Measurements from ENCODE around the gene RHOB. TPM values are rescaled to one million over a fixed set of nuclear protein-coding genes. Genes with fewer than 3 reads are reported as not detected.

Gene RHOB
- total RNA-seq, 1 donor from 2014 or later: 1,033 TPM

- DNase-seq (ENCODE audit: low read depth): no peak
Observed at GRCh38 chr2:20436716-20437470, 10.0 kb upstream of the RHOB start.

GRCh38 chr2:20438334-20439192 lies 8.3 kb upstream of the RHOB start:
- DNase-seq (ENCODE audit: low read depth): peak; percentile 90

GRCh38 chr2:20439193-20439475 lies 7.7 kb upstream of the RHOB start:
- peak; percentile 41 for DNase-seq (ENCODE audit: low read depth)

- no peak for DNase-seq (ENCODE audit: low read depth)
Observed at GRCh38 chr2:20439503-20439902, 7.4 kb upstream of the RHOB start.

- no peak for DNase-seq (ENCODE audit: low read depth)
Observed at GRCh38 chr2:20440001-20440560, 6.8 kb upstream of the RHOB start.

- DNase-seq (ENCODE audit: low read depth): peak; percentile 99
Observed at GRCh38 chr2:20443276-20443920, 3.5 kb upstream of the RHOB start.

- peak; percentile 68 for DNase-seq (ENCODE audit: low read depth)
Observed at GRCh38 chr2:20444101-20444992, 2.5 kb upstream of the RHOB start.

DNA sequence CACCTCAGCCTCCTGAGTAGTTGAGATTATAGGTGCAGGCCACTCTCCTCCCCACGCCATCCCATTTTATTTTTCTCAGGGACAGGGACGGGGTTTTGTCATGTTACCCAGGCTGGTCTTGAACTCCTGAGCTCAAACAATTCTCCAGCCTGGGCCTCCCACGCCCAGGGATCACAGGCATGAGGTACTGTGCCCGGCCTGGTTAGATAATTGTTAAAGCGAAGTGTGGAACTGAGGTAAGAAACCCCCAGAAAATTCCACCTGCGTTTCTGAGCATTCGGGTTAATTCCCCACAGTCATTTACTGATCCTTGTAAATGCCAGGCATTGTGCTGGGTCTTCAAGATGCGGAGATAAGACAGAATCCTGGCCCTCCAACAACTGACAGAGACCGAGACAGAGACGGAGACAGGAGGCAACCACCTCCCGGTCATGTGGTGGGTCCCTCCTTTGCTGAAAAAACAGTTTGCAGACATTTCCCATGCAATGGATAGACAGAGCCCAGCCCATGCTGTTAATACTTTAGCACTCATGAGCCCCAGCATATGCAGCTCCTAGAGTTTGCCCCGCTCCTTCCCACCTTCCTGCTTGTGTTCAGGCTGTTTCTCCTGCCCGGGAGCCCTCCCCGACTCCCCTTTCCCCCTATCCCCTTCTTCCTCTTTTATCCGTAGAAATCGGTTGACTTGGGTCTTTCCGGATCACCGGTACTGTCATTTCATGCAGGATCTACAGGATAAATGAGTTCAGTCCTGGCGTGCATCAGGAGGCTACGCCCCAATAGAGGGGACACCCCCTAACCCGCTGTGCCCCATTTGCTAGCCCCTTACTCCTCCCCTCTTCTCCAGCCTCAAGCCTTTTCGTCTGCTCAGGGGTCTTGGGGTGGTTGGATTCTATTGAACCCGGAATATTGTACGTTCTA lies 1.6 kb upstream of the RHOB start:
- DNase-seq (ENCODE audit: low read depth): no peak

DNA sequence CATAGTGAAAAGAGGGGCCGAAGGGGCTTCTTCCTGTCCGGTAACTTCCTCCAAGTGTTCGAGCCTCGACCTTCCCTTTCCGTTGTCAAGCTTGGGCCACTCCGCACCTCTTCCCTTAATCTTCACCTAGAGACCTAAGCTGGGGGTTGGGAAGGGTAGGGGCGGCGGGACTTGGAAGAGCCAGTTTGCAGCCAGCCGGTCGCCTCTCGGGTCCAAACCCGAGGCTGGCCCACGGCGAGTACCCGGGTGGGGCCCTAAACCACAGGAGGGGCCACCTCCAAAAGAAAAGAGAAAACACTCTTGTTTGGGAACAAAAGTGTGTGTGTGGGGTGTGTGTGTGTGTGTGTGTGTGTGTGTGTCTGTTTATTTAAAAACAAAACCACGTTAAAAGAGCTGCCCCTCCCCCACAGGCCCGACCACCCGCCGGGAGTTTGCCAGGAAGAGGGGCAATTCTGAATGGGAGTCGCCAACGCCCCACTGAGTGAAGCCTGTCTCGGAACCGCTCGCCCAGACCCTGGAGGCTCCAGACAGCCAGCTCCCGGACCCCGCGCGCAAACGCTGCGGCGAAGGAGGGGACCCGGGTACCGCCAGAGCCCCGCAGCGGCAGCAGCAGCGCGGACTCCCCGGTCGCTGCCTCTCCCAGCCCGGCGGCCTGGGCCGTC lies 488 bp upstream of the RHOB start:
- no peak for DNase-seq (ENCODE audit: low read depth)

DNA sequence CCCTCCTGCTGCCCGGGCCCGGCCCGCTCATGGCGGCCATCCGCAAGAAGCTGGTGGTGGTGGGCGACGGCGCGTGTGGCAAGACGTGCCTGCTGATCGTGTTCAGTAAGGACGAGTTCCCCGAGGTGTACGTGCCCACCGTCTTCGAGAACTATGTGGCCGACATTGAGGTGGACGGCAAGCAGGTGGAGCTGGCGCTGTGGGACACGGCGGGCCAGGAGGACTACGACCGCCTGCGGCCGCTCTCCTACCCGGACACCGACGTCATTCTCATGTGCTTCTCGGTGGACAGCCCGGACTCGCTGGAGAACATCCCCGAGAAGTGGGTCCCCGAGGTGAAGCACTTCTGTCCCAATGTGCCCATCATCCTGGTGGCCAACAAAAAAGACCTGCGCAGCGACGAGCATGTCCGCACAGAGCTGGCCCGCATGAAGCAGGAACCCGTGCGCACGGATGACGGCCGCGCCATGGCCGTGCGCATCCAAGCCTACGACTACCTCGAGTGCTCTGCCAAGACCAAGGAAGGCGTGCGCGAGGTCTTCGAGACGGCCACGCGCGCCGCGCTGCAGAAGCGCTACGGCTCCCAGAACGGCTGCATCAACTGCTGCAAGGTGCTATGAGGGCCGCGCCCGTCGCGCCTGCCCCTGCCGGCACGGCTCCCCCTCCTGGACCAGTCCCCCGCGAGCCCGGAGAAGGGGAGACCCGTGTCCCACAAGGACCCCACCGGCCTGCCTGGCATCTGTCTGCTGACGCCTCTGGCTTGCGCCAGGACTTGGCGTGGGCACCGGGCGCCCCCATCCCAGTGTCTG lies 767 bp downstream of the RHOB start:
- no peak for DNase-seq (ENCODE audit: low read depth)

- DNase-seq (ENCODE audit: low read depth): no peak
Observed at GRCh38 chr2:20448246-20448976, 1.5 kb downstream of the RHOB start.

GRCh38 chr2:20448977-20449306 lies 2.1 kb downstream of the RHOB start:
- no peak for DNase-seq (ENCODE audit: low read depth)

GRCh38 chr2:20449501-20450200 lies 2.8 kb downstream of the RHOB start:
- DNase-seq (ENCODE audit: low read depth): peak; percentile 42

- peak; percentile 89 for DNase-seq (ENCODE audit: low read depth)
Observed at GRCh38 chr2:20450201-20450999, 3.5 kb downstream of the RHOB start.

GRCh38 chr2:20451000-20451290 lies 4.1 kb downstream of the RHOB start:
- no peak for DNase-seq (ENCODE audit: low read depth)

GRCh38 chr2:20451341-20451740 lies 4.5 kb downstream of the RHOB start:
- peak; percentile 55 for DNase-seq (ENCODE audit: low read depth)
